Hepatocyte (in vitro differentiated cells): Measurements from ENCODE around the gene FAR2. TPM values are rescaled to one million over a fixed set of nuclear protein-coding genes. Genes with fewer than 3 reads are reported as not detected.
A peak's percentile ranks its signal among the peaks of the same experiment; 100 is the strongest.

Source experiments
- DNase-seq: peaks from one replicate; pipeline ENCODE4 v3.0.0-alpha.2; 2016; ENCODE audit warnings: low spot score
- H2AFZ ChIP-seq: fragments of 200-600 bp; sonication (generic); 2 replicates; pipeline ENCODE4 v1.6.0; 2016; ENCODE audit warnings: antibody characterized with exemption, mild to moderate bottlenecking
- H3K27ac ChIP-seq: fragments of 200-600 bp; sonication (generic); 2 replicates; pipeline ENCODE4 v1.5.1; 2016; ENCODE audit warnings: mild to moderate bottlenecking
- H3K27me3 ChIP-seq: fragments of 200-600 bp; sonication (generic); 2 replicates; pipeline ENCODE4 v1.6.1; 2016
- H3K36me3 ChIP-seq: fragments of 200-600 bp; sonication (generic); replicated peaks from 2 replicates; pipeline ENCODE4 v1.5.1; 2016; ENCODE audit warnings: low read depth; ENCODE audit not compliant: insufficient read depth
- H3K4me1 ChIP-seq: fragments of 200-600 bp; sonication (generic); 2 replicates; pipeline ENCODE4 v1.5.1; 2016; ENCODE audit warnings: mild to moderate bottlenecking, moderate library complexity; ENCODE audit not compliant: insufficient read depth
- H3K4me2 ChIP-seq: fragments of 200-600 bp; sonication (generic); 2 replicates; pipeline ENCODE4 v1.6.0; 2016
- H3K4me3 ChIP-seq: fragments of 200-600 bp; sonication (generic); 2 replicates; pipeline ENCODE4 v1.5.1; 2016; ENCODE audit warnings: mild to moderate bottlenecking
- H3K79me2 ChIP-seq: fragments of 200-600 bp; sonication (generic); 2 replicates; pipeline ENCODE4 v1.6.0; 2017; ENCODE audit warnings: mild to moderate bottlenecking
- H3K9me2 ChIP-seq: fragments of 200-600 bp; sonication (generic); replicated peaks from 2 replicates; pipeline ENCODE4 v1.6.0; 2017; ENCODE audit warnings: mild to moderate bottlenecking; ENCODE audit not compliant: insufficient read depth
- H3K9me3 ChIP-seq: fragments of 200-600 bp; sonication (generic); 2 replicates; pipeline ENCODE4 v1.5.1; 2016; ENCODE audit warnings: low read depth, mild to moderate bottlenecking
- H4K20me1 ChIP-seq: fragments of 200-600 bp; sonication (generic); 2 replicates; pipeline ENCODE4 v1.6.0; 2016; ENCODE audit warnings: mild to moderate bottlenecking; ENCODE audit not compliant: insufficient read depth, poor library complexity, severe bottlenecking
- EZH2 ChIP-seq: fragments of 200-600 bp; sonication (generic); IDR thresholded peaks from 2 replicates; pipeline ENCODE4 v1.6.1; 2016; ENCODE audit warnings: antibody characterized with exemption, mild to moderate bottlenecking, borderline replicate concordance
- EZH2phosphoT487 ChIP-seq: fragments of 200-600 bp; sonication (generic); IDR thresholded peaks from one replicate; pipeline ENCODE4 v1.6.1; 2018; ENCODE audit warnings: antibody characterized with exemption, mild to moderate bottlenecking, low read depth, moderate library complexity; ENCODE audit not compliant: unreplicated experiment, severe bottlenecking
- WGBS: methylation state at CpG from one replicate; pipeline ENCODE4 v1.1.6; 2016; ENCODE audit warnings: low lambda C conversion rate; ENCODE audit errors: missing lambda C conversion rate; 5-methylcytosine and 5-hydroxymethylcytosine counted together
- polyA plus RNA-seq: library from polyadenylated mRNA; unstranded; fragments of >200 nt; fragmentation: Nextera tagmentation; extraction: Ambion mirVana; gene quantifications from 2 replicates; pipeline ENCODE4 v1.2.1, GENCODE V29; 2016
- total RNA-seq: library from RNA; depleted of rRNA; stranded (reverse); fragments of >200 nt; gene quantifications from 2 replicates; pipeline ENCODE4 v1.2.3, GENCODE V29; 2014
- TF ChIP-seq, protein P1 (sequence below): fragments of 200-600 bp; sonication (generic); IDR thresholded peaks from 2 replicates; pipeline ENCODE4 v1.5.1; 2016; ENCODE audit warnings: antibody characterized with exemption, mild to moderate bottlenecking; ENCODE audit not compliant: poor library complexity

The FAR2 gene
- total and polyA plus RNA-seq, 2 experiments from 2014 or later, result 2.4 to 5.2 TPM

DNA sequence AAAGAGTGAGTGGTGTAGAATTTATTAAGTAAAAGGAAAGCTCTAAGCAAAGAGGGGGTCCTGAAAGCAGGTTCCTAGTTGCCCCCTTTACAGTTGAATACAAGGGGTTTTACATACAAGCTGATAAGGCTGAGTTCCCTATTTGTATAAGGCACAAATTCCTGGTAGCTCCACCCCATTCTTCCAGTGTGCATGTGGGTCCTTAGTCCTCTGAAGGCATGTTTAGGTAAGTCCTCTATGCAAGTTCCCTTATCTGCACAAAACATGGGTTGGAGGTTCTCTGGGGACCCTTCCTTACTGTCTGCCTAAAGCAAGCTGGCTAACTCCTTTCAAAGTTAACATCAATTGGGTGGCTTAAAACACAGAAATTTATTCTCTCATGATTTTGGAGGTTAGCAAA is 2.9 kb upstream of the FAR2 start:
- Histone ChIP-seq H3K4me1 (no peaks in the 10 kb centered on the region), H3K27me3 (peaks cover 4% of the 10 kb centered on the region), H3K27ac (no peak overlapping the region), H3K79me2 (no peaks in the 10 kb centered on the region), H3K4me2 (no peak overlapping the region), H3K9me3 (no peaks in the 10 kb centered on the region), H3K4me3 (no peak overlapping the region), H2AFZ (no peak overlapping the region), H3K9me2 (no peaks in the 10 kb centered on the region), H3K36me3 (no peaks in the 10 kb centered on the region), H4K20me1 (no peaks in the 10 kb centered on the region)
- TF ChIP-seq EZH2 (no peak), EZH2phosphoT487 (no peak)
- TF ChIP-seq, protein P1, sequence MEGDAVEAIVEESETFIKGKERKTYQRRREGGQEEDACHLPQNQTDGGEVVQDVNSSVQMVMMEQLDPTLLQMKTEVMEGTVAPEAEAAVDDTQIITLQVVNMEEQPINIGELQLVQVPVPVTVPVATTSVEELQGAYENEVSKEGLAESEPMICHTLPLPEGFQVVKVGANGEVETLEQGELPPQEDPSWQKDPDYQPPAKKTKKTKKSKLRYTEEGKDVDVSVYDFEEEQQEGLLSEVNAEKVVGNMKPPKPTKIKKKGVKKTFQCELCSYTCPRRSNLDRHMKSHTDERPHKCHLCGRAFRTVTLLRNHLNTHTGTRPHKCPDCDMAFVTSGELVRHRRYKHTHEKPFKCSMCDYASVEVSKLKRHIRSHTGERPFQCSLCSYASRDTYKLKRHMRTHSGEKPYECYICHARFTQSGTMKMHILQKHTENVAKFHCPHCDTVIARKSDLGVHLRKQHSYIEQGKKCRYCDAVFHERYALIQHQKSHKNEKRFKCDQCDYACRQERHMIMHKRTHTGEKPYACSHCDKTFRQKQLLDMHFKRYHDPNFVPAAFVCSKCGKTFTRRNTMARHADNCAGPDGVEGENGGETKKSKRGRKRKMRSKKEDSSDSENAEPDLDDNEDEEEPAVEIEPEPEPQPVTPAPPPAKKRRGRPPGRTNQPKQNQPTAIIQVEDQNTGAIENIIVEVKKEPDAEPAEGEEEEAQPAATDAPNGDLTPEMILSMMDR, result no peak
- no peak for DNase-seq

DNA sequence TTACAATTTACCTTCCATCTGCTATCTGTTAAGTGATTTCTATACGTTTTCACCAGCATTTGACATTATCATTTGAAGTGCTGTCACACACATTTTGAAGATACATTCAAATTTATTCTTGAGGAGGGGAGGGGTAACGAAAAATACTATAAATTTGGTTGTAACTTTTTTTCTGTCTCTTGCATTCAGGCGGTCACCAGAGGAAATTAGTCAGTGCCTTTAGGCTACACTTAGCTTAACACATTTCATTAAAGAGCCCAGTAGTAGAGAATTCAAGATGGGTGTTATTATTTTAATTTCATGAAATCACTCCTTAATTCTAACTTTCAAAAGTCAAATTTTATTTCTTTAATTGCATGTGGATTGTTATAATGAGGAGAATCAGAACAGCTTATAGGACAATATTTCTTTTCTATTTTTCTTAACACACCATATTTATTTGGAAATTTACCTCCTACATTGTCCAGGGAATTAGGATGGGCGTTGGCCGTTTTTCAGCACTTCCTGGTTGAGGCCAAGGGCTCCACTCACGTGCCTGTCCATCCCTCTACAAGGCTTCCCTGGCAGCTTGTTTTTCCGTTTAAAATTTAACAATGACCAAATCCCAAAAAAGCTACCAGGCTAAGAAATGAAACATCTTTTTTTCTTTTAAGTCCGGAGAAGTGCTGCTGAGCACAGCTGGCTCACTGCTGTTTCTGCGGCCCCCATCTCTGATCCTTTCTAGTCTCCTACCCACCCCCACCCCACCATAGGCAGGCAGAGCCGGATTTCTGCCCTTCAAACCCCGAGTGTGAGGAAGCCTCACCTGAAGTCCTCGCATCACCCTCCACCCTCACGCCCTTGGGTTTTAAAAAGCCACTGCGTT is 1.1 kb upstream of the FAR2 start:
- Histone ChIP-seq H3K4me1 (no peaks in the 10 kb centered on the region), H3K36me3 (no peaks in the 10 kb centered on the region), H3K79me2 (no peaks in the 10 kb centered on the region), H3K4me2 (peak overlapping the region; percentile 90), H3K27ac (peak overlapping the region; percentile 59), H4K20me1 (no peaks in the 10 kb centered on the region), H3K9me3 (no peaks in the 10 kb centered on the region), H2AFZ (peak overlapping the region; percentile 95), H3K4me3 (peak overlapping the region; percentile 85), H3K27me3 (peaks cover 4% of the 10 kb centered on the region), H3K9me2 (no peaks in the 10 kb centered on the region)
- TF ChIP-seq EZH2 (no peak), EZH2phosphoT487 (no peak)
- TF ChIP-seq, protein P1, result no peak
- WGBS, result 20% methylated on average over 14 of the region's 14 CpGs
- DNase-seq, result no peak

- peak overlapping the region; percentile 95 for H2AFZ ChIP-seq
- whole genome bisulfite sequencing, result 2% methylated on average over 7 of the region's 10 CpGs
- no peaks in the 10 kb centered on the region for H4K20me1 ChIP-seq
- H3K4me3 ChIP-seq, result peak overlapping the region; percentile 85
- peak overlapping the region; percentile 90 for H3K4me2 ChIP-seq
- H3K9me2 ChIP-seq, result no peaks in the 10 kb centered on the region
- H3K79me2 ChIP-seq, result no peaks in the 10 kb centered on the region
- DNase-seq, result peak; percentile 19
- peaks cover 4% of the 10 kb centered on the region for H3K27me3 ChIP-seq
- peak overlapping the region; percentile 59 for H3K27ac ChIP-seq
- no peaks in the 10 kb centered on the region for H3K9me3 ChIP-seq
- no peaks in the 10 kb centered on the region for H3K36me3 ChIP-seq
- TF ChIP-seq, protein P1, result no peak
- no peak for TF ChIP-seq EZH2phosphoT487
- TF ChIP-seq EZH2, result no peak
- no peaks in the 10 kb centered on the region for H3K4me1 ChIP-seq
Measured at GRCh38 chr12:29148596-29148910, 525 bp upstream of the FAR2 start.
